ENCODE data around the gene ATG5.
"Not testable (repeated sequence)": the region's sequence is repeated elsewhere in the genome, so short reads cannot be mapped to it uniquely, and the experiment has no call there.

Gene ATG5

DNA sequence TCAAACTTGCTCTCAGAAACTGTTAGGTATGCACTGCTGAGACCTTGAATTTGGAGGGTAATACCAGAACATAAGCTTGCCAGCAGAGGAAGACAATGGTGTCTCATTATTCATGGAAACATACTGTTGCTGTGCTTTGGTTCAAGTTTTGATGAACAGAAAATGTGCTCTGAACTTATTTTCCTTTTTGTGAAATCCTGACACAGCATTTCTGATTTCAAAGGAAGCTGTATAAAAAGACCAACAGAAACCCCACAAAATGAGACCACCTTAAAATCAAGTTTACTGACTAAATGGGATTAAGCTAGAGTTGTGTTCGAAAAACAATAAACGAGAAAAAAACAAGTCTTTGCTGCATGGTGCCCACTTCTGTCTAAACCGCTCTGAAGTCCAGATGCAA is 169.1 kb downstream of the ATG5 start:
- no peak for DNase-seq (ENCODE audit: low read depth, low spot score)

- DNase-seq (ENCODE audit: low read depth, low spot score), result no peak
Observed at GRCh38 chr6:106155219-106155830, 170.2 kb downstream of the ATG5 start.

- no peak for DNase-seq (ENCODE audit: low read depth, low spot score)
Observed at GRCh38 chr6:106154326-106154725, 171.2 kb downstream of the ATG5 start.

DNA sequence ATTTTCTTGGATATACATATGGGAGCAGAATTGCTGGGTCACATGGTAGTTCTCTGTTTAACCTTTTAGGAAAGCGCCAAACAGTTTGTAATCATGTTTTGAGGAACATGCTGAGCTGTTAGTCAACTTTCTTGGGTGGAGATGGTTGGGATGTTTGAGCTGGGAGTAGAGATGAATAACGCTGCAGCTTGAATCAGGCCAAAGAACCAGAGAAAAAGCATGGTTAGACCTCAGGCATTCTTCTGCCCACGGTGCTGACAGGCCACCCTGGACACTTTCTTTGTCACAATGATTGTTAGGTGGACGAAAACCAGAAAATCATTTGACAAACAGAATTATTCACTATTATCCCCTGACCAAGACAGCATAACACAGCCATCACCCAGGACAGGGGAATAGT is 172.6 kb downstream of the ATG5 start:
- no peak for DNase-seq (ENCODE audit: low read depth, low spot score)

- DNase-seq (ENCODE audit: low read depth, low spot score), result not testable (repeated sequence)
Observed at GRCh38 chr6:106152476-106152875, 173.1 kb downstream of the ATG5 start.

GRCh38 chr6:106149472-106150069 is 176.0 kb downstream of the ATG5 start:
- DNase-seq (ENCODE audit: low read depth, low spot score), result no peak

DNA sequence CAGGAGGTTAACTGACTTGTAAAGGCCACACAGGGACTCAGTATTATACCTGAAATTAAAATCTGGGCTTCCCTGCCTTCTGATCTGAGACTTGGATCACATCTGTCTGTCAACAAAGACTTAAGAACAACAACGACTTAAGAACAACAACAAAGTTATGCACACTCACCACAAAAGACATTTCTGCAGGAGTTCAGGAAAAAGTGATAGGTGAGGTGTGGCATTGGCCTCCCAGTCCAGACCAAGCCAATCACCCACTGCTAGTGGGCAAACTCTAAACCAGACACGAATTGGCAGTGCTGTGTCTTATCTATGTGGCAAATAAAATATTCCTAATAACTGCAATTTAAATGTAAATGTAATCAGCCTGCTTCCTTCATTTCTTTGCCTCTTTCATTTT is 178.1 kb downstream of the ATG5 start:
- no peak for DNase-seq (ENCODE audit: low read depth, low spot score)

GRCh38 chr6:106146852-106147351 is 178.7 kb downstream of the ATG5 start:
- no peak for DNase-seq (ENCODE audit: low read depth, low spot score)

DNA sequence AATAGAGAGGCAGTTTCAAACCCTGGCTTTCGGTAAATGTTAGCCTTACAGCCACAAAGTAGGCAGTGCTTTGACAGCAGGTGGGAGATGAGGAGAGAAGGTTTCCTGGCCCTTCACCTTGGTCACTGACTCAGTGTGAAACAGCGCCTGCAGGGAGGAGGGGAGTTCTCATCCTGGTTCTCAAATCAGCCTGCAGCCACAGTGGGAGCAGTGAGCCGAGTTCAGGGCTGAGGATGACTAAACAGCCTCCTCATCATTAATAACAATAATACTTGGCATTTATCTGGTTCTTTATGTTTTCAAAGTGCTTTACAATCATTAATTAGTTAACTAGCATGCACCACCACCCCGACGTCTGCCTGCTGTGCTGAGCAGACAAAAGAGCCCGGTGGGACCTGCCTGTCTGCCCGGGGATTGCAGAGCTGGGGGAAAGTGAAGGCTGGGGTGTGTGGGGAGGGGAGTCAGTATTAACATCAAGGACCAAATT is 179.8 kb downstream of the ATG5 start:
- DNase-seq (ENCODE audit: low read depth, low spot score), result no peak

DNA sequence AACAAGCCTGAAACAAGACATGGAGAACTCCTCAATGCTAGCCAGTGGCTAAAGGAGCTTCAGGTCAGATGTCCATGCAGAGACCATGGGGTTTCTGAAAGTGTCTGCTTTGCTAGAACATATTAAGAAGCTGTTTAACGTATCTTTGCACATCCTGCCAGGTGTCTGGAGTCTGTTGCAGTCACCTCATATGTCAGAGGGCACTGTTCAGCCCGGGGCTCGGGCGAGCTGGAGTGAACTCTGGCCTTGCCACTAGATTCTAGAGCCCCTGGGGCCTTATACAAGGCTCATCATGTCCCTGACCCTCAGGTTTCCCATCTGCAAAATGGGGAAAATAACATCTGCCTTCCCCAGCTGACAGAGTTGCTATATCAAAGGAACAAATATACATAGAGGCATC is 180.4 kb downstream of the ATG5 start:
- no peak for DNase-seq (ENCODE audit: low read depth, low spot score)

DNA sequence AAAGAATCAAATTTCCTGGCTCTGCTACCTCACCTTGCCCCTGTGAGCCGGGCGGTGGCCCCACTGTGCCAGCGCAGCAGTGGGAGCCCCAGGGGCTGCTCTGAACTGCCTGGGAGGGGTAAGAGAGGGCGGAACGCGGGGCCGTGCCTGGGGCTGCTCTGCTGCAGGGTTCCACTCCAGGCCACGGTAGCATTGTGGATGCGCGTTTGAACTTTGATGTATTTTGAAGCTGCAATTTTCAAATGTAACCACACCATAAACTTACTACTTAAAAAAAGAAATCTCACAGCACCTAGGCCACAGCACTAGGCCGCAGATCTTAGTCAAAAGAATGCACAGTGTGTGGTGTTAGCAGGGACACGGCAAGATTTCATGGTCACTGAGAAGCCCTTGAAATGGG is 181.9 kb downstream of the ATG5 start:
- DNase-seq (ENCODE audit: low read depth, low spot score), result no peak

DNA sequence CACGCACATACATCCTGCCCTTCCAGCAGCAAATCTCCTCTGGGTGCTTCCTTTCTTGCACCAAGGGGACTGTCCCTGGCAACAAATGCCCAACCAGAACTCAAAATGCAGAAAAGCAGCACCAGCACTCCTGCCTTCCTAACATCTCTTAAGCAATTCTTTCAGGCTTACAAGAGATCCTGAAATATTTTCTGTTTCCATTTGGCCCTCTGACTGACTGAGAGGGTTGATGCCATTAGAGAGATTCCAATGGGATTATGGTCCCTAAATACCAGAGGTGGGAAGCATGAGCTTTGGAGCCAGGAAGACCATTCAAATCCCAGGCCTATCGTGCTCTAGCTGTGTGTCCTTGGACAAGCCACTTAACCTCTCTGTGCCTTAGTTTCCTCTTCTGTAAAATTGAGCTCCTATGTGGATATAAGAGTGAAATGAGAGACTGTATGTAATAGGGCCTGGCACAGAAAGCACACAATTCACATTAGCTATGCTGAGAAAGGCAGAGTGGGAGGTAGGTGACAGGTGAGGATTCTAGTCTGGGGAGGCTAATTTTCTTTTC is 182.6 kb downstream of the ATG5 start:
- no peak for DNase-seq (ENCODE audit: low read depth, low spot score)

DNA sequence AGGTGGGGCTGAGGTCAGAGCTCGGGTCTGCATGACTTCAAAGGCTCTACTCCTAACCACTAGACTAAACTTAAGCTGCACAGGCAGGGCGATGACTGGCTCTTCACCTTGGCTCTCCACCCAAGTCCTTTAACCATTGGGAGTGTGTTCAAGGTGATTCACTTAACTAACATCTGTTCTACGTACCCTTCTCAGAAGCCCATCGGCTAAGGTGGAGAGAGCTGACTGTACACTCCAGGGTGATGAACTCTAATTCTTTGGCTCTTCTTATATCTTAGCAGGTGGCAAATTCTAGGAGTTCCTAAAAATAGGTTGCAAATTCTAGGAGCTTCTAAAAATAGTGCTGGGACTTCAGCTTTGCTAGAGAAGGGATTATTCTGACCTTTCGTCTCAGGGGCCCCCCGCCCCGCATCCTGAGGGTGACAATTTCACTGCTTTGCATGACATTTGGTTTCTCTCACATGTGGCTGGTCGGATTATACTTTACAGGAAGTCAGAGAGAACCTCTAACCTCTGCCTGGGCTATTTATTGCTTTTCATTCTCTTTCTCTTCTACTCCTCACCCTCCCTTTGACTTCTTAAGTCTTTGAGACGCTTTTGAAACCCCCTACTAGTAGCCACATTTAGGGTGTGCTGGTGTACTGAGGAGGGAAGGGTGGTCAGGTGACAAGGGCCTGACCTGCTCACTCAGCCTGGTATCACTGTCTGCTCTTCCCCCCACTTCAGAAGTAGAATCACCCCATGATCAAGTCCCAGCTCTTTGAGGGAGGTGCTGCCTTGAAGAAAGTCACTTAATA is 183.9 kb downstream of the ATG5 start:
- peak; percentile 22 for DNase-seq (ENCODE audit: low read depth, low spot score)

DNA sequence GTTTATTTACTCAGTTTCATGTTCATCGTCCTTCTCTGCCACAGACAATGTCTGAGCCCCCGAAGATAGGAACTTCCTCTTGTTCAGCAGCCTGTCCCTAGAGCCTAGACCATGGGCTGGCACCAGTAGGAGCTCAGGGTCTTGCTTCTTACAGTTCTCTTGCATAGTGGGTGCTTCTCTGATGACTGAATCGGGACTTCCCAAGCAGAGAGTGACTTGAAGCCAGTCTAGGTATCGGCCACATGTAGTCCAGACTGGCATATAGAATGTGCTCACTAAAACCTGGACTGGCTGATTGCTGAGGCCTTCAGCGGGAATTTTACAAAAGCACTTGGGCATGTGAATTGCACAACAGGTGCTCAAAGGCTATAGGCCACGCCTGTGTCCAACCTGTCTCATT is 187.4 kb downstream of the ATG5 start:
- no peak for DNase-seq (ENCODE audit: low read depth, low spot score)

DNA sequence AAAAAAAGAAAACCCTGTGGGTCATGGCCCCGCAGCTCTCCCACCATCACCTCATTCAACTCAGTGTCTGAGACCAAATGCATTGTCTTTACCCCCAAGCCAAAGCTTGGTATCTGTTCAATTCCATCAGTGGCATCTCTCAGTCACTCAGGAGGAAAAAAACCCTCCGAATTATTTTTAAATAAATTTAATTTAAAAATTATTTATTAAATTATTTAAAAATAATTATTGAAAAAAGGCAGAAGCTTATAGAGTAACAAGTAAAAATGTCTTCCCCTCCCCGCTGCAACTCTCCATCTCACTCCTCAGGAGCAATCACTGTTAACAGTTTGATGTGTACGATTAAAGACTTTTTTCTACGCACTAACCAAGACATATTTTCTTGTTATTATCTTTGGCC is 188.7 kb downstream of the ATG5 start:
- DNase-seq (ENCODE audit: low read depth, low spot score), result no peak

- no peak for DNase-seq (ENCODE audit: low read depth, low spot score)
Observed at GRCh38 chr6:106135911-106136571, 189.5 kb downstream of the ATG5 start.

DNA sequence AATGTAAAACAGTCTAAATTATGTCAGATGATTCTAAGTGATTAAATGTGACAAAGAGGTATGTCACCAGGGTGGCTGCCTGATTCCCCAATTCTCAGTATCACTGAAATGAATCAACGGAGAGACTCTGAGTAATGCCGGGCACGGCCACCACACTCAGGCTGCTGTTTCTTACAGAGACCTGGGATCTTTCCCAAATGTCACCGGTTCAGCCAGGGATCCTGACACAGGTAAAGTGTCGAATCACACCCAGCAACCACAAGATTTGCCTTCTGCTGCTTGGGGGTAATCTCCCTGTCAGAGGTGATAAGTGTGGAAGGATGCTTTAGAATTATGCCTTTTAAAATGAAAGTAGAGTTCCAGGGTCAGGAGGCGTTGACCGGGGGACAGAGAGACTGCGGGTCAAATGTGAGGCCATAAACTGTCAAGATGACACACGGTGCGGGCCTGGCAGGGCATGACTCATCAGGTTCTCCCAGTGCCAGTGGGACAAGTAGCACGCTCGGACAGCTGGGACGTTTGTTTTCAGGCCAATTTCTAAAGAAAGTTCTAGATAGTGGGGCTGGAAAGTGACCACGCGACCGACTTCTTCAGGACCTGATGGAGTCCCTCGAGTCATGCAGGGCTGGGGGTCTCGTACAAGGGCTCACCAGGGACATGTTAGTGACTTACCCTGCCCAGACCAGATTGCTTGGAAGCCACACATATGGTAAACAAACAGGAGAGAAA is 190.5 kb downstream of the ATG5 start:
- DNase-seq (ENCODE audit: low read depth, low spot score), result no peak
